Iris pigment epithelial cell (primary cell): ENCODE measurements around the gene VANGL1.
"Not testable (repeated sequence)": the region's sequence is repeated elsewhere in the genome, so short reads cannot be mapped to it uniquely, and the experiment has no call there.

ENCODE experiments used
- DNase-seq: peaks from one replicate; pipeline ENCODE4 v3.0.0-alpha.2; 2011; ENCODE audit warnings: low read depth

Gene VANGL1

GRCh38 chr1:115641762-115642167 is at the start of gene VANGL1:
TSS of gene VANGL1 (plus strand) at chr1:115641970. CDS start at chr1:115651414, 9,444 bp downstream.
- peak; percentile 73 for DNase-seq

GRCh38 chr1:115592264-115592663 is 49.5 kb upstream of the VANGL1 start:
- no peak for DNase-seq

- DNase-seq: no peak
These were observed 48.2 kb upstream of the VANGL1 start for GRCh38 chr1:115593365-115594259.

- no peak for DNase-seq
These were observed 47.2 kb upstream of the VANGL1 start for GRCh38 chr1:115594600-115594999.

- DNase-seq: peak; percentile 97
These were observed 46.3 kb upstream of the VANGL1 start for GRCh38 chr1:115595279-115596079.

DNA sequence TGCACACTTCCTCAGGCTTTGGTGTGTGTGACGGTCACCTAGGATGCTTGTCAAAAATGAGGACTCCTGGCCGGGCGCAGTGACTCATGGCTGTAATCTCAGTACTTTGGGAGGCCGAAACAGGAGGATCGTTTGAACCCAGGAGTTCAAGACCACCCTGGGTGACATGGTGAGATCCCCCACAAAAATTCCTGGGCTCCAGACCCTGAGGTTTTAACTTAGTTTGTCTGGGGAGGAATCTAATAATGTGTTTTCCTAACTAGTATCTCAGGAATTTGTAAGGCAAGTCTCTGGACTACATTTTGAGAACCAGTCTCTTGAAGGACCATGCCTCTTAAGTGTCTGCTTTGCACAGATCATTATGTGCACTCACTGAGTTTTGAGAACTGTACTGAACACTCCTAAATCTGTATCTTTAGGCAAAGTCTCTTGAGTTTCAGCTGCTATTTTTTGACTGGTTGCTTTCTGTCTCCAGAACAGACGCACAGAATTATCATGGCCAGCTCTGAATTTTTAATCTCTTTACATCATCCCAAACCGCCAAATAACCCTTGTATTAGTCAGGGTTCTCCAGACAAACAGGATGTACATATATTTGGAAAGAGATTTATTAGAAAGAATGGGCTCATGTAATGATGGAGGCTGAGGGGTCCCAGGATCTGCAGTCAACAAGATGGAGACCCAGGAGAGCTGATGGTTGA is 45.5 kb upstream of the VANGL1 start:
- DNase-seq: peak; percentile 86

GRCh38 chr1:115604508-115604907 is 37.3 kb upstream of the VANGL1 start:
- DNase-seq: no peak

- DNase-seq: no peak
These were observed 35.5 kb upstream of the VANGL1 start for GRCh38 chr1:115606305-115606704.

DNA sequence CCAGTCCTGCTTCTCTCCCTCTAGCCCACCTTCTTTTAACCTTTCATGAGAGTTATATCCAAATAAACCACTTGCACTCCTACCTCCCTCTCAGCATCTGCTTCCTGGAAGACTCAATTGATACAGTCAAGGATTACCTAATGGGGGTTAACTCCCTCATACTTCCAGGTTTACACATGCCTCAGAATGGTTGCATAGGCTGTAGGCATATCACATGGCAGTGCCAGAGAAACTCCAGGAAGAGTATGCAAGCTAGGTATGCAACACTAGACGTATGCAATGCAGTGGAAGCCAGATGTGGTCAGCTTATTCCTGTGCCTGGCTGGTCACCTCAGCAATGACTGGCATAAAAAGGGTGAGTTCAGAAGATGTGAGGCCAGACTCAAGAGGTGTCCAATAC is 32.7 kb upstream of the VANGL1 start:
- DNase-seq: no peak

GRCh38 chr1:115613767-115614166 is 28.0 kb upstream of the VANGL1 start:
- no peak for DNase-seq

DNA sequence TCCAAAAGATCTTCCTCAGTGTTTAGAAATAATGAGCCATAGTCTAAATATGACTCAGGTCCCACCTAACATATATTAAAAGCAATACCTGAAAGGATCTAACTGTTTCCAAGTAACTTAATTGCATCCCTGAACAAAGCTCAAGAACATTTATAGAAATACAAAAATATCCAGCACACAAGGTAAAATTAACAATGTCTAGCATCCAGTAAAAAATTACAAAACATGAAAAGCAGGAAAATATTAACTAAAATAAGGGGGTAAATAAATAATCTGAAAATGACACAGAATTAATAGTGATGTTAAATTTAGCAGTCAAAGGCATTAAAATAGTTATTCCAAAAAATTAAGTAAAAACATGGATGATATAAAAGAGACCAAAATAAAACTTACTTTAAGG is 21.3 kb upstream of the VANGL1 start:
- no peak for DNase-seq

GRCh38 chr1:115620950-115621349 is 20.8 kb upstream of the VANGL1 start:
- DNase-seq: no peak

DNA sequence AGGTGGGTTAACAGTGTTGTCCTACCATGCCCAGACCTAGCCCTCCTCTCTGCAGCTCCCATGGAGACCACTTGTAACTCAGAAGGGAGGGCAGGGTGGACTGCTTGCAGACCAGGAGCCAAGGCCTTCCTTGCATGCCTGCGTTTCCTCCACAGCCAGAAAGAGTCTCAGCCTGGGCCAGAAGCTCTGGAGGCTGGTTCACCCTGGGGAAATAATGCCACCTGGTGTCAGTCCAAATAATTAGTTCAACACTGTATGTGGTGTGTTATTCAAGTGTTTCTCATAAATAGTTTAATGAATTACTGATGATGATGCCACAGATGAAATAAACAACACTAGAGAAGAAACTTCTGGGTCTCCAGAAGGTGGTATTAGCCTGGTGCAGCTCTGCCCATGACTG is 16.9 kb upstream of the VANGL1 start:
- no peak for DNase-seq

GRCh38 chr1:115630342-115630741 is 11.4 kb upstream of the VANGL1 start:
- no peak for DNase-seq

DNA sequence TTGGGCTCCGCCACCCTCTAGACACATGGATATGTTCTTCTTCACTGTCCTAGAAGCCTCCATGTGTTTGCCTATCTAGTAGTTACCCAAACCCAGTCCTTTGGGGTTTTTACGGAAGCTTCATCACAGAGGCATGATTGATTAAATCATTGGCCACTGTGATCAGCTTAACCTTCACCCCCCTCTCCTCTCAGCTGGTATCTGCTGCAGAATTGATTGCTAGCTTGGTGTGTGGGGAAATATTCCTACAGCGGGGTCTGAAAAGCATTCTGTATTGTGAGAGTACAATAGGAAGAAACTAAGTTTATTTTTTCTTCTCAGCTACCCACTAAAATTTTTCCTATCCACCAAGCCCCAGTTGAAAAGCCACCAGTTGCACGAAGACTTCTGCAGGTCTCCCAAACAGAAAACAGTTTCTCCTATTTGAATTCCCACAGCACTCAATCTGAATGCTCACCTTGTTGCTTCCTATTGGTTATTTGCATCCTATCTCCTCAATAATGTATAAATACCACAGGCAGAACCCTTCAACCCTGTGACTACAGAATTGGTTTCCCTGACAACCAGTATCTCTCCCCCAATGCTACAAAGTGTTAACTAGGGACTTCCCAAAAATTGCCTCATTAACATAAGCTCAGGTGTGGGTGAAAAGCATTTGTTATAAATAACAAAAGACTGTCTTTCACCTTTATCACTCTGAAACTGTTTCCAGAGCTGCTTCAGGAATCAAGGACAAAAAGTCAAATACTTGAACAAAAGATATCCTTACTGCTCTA is 9.3 kb upstream of the VANGL1 start:
- no peak for DNase-seq

- not testable (repeated sequence) for DNase-seq
These were observed 8.2 kb upstream of the VANGL1 start for GRCh38 chr1:115633606-115634005.

GRCh38 chr1:115637247-115637646 is 4.5 kb upstream of the VANGL1 start:
- DNase-seq: not testable (repeated sequence)

- DNase-seq: no peak
These were observed 1.4 kb upstream of the VANGL1 start for GRCh38 chr1:115640384-115640783.

DNA sequence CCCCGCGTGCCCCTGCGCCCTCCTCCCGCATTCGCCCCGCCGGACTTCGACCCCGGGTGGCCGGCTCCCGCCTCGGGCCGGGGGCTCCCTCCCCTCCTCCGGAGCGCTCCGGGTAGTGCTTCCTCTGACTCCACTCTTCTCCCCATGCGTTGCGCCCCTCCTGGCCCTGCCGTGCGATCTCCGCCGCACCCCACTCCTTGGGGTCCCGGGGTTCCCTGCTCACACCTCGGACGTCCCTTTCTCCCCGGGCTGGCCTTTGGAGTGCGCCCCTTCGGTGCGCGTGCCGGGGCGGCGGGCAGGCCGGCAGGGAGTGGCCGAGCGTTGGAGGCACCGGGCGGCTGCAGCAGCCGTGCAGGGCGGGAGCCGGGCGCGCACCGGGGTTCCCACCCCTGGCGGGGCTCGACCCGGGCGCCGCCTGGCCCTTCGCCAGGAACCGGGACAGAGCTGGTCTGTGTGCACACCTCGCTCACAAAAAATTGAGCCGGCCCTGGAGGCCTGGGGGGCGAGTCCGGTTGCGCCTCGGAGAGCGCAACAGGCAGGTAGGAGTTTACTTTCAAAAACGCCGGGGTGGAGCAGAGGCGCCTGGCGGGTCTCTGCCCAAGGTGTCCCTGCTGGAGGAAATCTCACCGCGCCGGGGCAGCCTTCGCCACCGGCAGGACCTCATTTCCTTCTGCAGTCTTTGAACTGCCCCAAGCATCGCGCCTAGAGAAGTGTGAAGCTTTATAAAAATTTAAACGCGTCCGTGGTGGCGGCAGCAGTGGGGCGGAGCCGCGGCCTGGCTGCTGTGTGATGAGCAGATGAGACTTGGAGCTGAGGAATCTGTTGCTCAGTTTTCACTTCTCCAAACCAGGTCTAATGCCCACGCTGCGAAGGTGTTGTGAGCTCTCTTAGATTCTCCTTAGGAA is 650 bp downstream of the VANGL1 start:
- peak; percentile 56 for DNase-seq

DNA sequence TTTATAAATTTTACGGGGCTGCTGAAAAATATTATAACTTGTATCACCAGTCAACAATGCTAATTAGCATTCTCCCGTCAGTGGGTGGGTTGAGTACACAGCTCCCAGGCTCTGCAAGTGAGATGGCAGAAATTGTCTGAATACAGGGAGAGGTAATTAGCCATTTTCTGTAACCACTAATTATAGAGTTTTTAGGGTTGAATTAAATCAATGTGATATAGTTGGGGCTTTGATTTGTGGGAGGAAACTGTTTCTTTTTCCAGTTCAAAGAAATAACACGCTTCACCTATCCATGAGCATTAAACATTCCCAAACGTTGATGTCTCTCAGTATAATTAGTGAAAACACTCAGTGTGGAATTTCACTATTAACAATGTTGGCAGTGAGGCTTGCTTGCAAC is 1.5 kb downstream of the VANGL1 start:
- no peak for DNase-seq

DNA sequence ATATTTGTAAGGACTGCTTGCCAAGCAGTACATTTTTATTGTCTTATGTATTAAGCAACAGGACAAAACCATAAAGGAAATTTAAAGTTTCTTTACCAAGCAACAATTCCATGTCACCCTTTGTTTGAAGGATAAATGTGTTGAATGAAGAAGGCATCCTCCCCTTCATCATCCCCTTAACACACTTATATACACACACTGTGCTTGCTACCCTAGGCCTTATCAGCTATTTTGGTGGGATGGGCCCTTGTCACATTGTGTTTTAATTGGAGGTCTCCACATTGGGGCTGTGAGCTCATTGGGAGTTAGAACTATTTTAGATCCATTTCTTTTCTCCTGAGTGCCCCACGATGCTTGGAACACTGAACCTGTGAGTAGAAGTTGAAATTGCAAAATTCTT is 1.9 kb downstream of the VANGL1 start:
- DNase-seq: no peak
